Activated CD4-positive, alpha-beta T cell treated with anti-CD3 and anti-CD28 coated beads, Interleukin-2, Interleukin-6, amounts not matched to agents 100 ng/mL and 50 ng/mL, durations not matched to agents 16 hours and 8 hours (primary cell): ENCODE results near the gene MAST1.
"Not testable (repeated sequence)": the region's sequence is repeated elsewhere in the genome, so short reads cannot be mapped to it uniquely, and the experiment has no call there.

Experiments
- DNase-seq: peaks from one replicate; pipeline ENCODE4 v3.0.0-alpha.2; 2020

Gene MAST1

GRCh38 chr19:12801466-12802266, 36.6 kb upstream of the MAST1 start, which contains the start of the genes PRDX2 and THSD8:
PRDX2 (minus strand) TSS chr19:12801800; CDS start chr19:12801261, 539 bp downstream.
THSD8 (plus strand) TSS chr19:12802069; CDS start chr19:12802072, 3 bp downstream.
- DNase-seq = peak; percentile 89

- DNase-seq = no peak
Measured at GRCh38 chr19:12802267-12803106, 35.8 kb upstream of the MAST1 start.

- no peak for DNase-seq
Measured at GRCh38 chr19:12804051-12804450, 34.3 kb upstream of the MAST1 start.

- DNase-seq = peak; percentile 95
Measured at GRCh38 chr19:12806242-12807081, 31.9 kb upstream of the MAST1 start, which contains the start of gene RNASEH2A. RNASEH2A (plus strand) TSS chr19:12806584; CDS start chr19:12806674, 90 bp downstream.

- no peak for DNase-seq
Measured at GRCh38 chr19:12815088-12815487, 23.2 kb upstream of the MAST1 start.

- not testable (repeated sequence) for DNase-seq
Measured at GRCh38 chr19:12817188-12817587, 21.1 kb upstream of the MAST1 start.

- not testable (repeated sequence) for DNase-seq
Measured at GRCh38 chr19:12817810-12818209, 20.5 kb upstream of the MAST1 start.

GRCh38 chr19:12821761-12822160, 16.6 kb upstream of the MAST1 start:
- no peak for DNase-seq

GRCh38 chr19:12825254-12826131, 12.8 kb upstream of the MAST1 start:
- DNase-seq = no peak

GRCh38 chr19:12828494-12828893, 9.8 kb upstream of the MAST1 start:
- peak; percentile 54 for DNase-seq

- no peak for DNase-seq
Measured at GRCh38 chr19:12833418-12833737, 4.9 kb upstream of the MAST1 start.

- DNase-seq = peak; percentile 48
Measured at GRCh38 chr19:12833738-12834565, 4.4 kb upstream of the MAST1 start.

GRCh38 chr19:12834566-12834943, 3.8 kb upstream of the MAST1 start, which contains the start of gene RTBDN:
RTBDN (minus strand) TSS chr19:12834579; CDS start chr19:12829979, 4,600 bp downstream.
- DNase-seq = no peak

GRCh38 chr19:12834976-12835757, 3.1 kb upstream of the MAST1 start:
- DNase-seq = peak; percentile 39

- DNase-seq = no peak
Measured at GRCh38 chr19:12836529-12836863, 1.8 kb upstream of the MAST1 start.

GRCh38 chr19:12837225-12837624, 1.1 kb upstream of the MAST1 start:
- DNase-seq = no peak

GRCh38 chr19:12838886-12839756, 806 bp downstream of the MAST1 start:
- no peak for DNase-seq

- DNase-seq = peak; percentile 75
Measured at GRCh38 chr19:12840091-12841079, 2.1 kb downstream of the MAST1 start.
